PC-3 (cell line): Measurements from ENCODE around the gene RDM1. TPM values are rescaled to one million over a fixed set of nuclear protein-coding genes. Genes with fewer than 3 reads are reported as not detected.
A peak's percentile ranks its signal among the peaks of the same experiment; 100 is the strongest.

Experiments used
- ATAC-seq: fragments of 200-7000 bp; cut with Tn5 transposase; 2 replicates; pipeline ENCODE4 v1.9.1; 2020; ENCODE audit warnings: mild to moderate bottlenecking, moderate library complexity
- Bru-seq: library from RNA; stranded (reverse); fragments of 400-500 nt; gene quantifications from one replicate; lab custom pipeline; 2021; lab: Mats Ljungman, UMichigan
- BruChase-seq, 2 experiments: library from RNA; stranded (reverse); fragments of 400-500 nt; gene quantifications; one replicate each; lab custom pipeline; 2021; lab: Mats Ljungman, UMichigan
- BruUV-seq: library from RNA; stranded (reverse); fragments of 400-500 nt; replicated peaks from 2 replicates; lab custom pipeline; 2021; lab: Mats Ljungman, UMichigan
- CTCF ChIA-PET: fragments of 300-600 bp; sonication (Branson Sonifier 250); formaldehyde crosslinking; loops from one replicate; lab custom pipeline; 2022; ENCODE audit warnings: antibody characterized with exemption; lab: Charles Lee
- POLR2A ChIA-PET: fragments of 300-600 bp; sonication (Branson Sonifier 250); formaldehyde crosslinking; loops from one replicate; lab custom pipeline; 2022; ENCODE audit warnings: antibody characterized with exemption; ENCODE audit not compliant: unreplicated experiment; lab: Charles Lee
- DNase-seq: peaks from one replicate; pipeline ENCODE4 v3.0.0-alpha.2; 2015
- H2AFZ ChIP-seq: fragments of 300-600 bp; sonication (generic); 2 replicates; pipeline ENCODE4 v1.6.0; 2016; ENCODE audit warnings: antibody characterized with exemption, low read length
- H3F3A ChIP-seq: fragments of 300-600 bp; sonication (generic); one replicate; pipeline ENCODE4 v1.6.0; 2017; ENCODE audit warnings: antibody characterized with exemption, low read length, control low read depth, mild to moderate bottlenecking; ENCODE audit not compliant: unreplicated experiment
- H3K27ac ChIP-seq: fragments of 300-600 bp; sonication (generic); 2 replicates; pipeline ENCODE4 v1.5.1; 2016; ENCODE audit warnings: mild to moderate bottlenecking, low read length
- H3K27me3 ChIP-seq: fragments of 300-600 bp; sonication (generic); 2 replicates; pipeline ENCODE4 v1.6.1; 2016; ENCODE audit warnings: low read length, mixed read lengths
- H3K36me3 ChIP-seq: fragments of 300-600 bp; sonication (generic); 2 replicates; pipeline ENCODE4 v1.6.1; 2016; ENCODE audit warnings: low read depth, mixed run types, low read length, mixed read lengths
- H3K4me1 ChIP-seq: fragments of 300-600 bp; sonication (generic); 2 replicates; pipeline ENCODE4 v1.5.1; 2016; ENCODE audit warnings: low read length; ENCODE audit not compliant: insufficient read depth
- H3K4me2 ChIP-seq: fragments of 300-600 bp; sonication (generic); 2 replicates; pipeline ENCODE4 v1.6.0; 2016; ENCODE audit warnings: low read length
- H3K4me3 ChIP-seq: fragments of 300-600 bp; sonication (generic); 2 replicates; pipeline ENCODE4 v1.5.1; 2016; ENCODE audit warnings: mild to moderate bottlenecking, low read length, mixed read lengths
- H3K79me2 ChIP-seq: fragments of 300-600 bp; sonication (generic); 2 replicates; pipeline ENCODE4 v1.6.1; 2017; ENCODE audit warnings: low read length, mixed read lengths
- H3K9ac ChIP-seq: fragments of 300-600 bp; sonication (generic); 2 replicates; pipeline ENCODE4 v1.6.0; 2016; ENCODE audit warnings: mild to moderate bottlenecking, low read length
- H3K9me2 ChIP-seq: fragments of 300-600 bp; sonication (generic); replicated peaks from 2 replicates; pipeline ENCODE4 v1.6.1; 2016; ENCODE audit warnings: mixed run types, low read length, mixed read lengths
- H3K9me3 ChIP-seq: fragments of 300-600 bp; sonication (generic); 2 replicates; pipeline ENCODE4 v1.6.1; 2016; ENCODE audit warnings: low read length, mixed read lengths
- H4K20me1 ChIP-seq: fragments of 300-600 bp; sonication (generic); 2 replicates; pipeline ENCODE4 v1.6.1; 2016; ENCODE audit warnings: low read length, mixed read lengths
- CTCF ChIP-seq: fragments of 300-600 bp; sonication (generic); conservative IDR thresholded peaks from 2 replicates; pipeline ENCODE4 v1.5.1; 2017; ENCODE audit warnings: antibody characterized with exemption, low read depth, mild to moderate bottlenecking, low read length
- EZH2 ChIP-seq: fragments of 300-600 bp; sonication (generic); IDR thresholded peaks from one replicate; pipeline ENCODE4 v1.6.1; 2017; ENCODE audit warnings: antibody characterized with exemption, mild to moderate bottlenecking, low read length; ENCODE audit not compliant: unreplicated experiment
- EZH2phosphoT487 ChIP-seq: fragments of 300-600 bp; sonication (generic); IDR thresholded peaks from 2 replicates; pipeline ENCODE4 v1.6.1; 2018; ENCODE audit warnings: mild to moderate bottlenecking, antibody characterized with exemption, low read length, borderline replicate concordance
- intact Hi-C: fragments of 100-400 bp; cut with micrococcal nuclease; formaldehyde crosslinking; loops from 2 replicates; pipeline ENCODE4 v1.9.0; 2023
- long read RNA-seq: library from polyadenylated mRNA; unstranded; transcript quantifications from one replicate; pipeline ENCODE4 v2.0.0, GENCODE V29; 2021; ENCODE audit not compliant: unreplicated experiment
- total RNA-seq: library from RNA; depleted of rRNA; stranded (reverse); fragments of >200 nt; gene quantifications from 2 replicates; pipeline ENCODE4 v1.2.3, GENCODE V29; 2014; rRNA removed

RDM1 gene
- 2.0 and 2.6 TPM in 2 replicates for total RNA-seq
- percentile 38 among the genes with signal in this experiment for Bru-seq, nascent RNA
- BruChase-seq, experiment 1, labeled RNA remaining after a 6-hour chase: percentile 24 among the genes with signal in this experiment
- BruChase-seq, experiment 2, labeled RNA remaining after a 2-hour chase: percentile 19 among the genes with signal in this experiment
- long read RNA-seq, partial matches to known transcripts: 0 of 1 reads
- long read RNA-seq, other reads (novel, unspliced or antisense): 0 of 1 reads

- no peak for TF ChIP-seq CTCF
- Histone ChIP-seq H3K4me1 (peaks cover 7% of the 10 kb centered on the region; the same call in 1 of the 2 replicates), H2AFZ (peak within 1 kb of the TSS; percentile 97), H3K4me2 (peak within 1 kb of the TSS; percentile 95), H3K9me2 (no peaks in the 10 kb centered on the region), H3K36me3 (no peaks in the 10 kb centered on the region), H4K20me1 (no peaks in the 10 kb centered on the region), H3K27ac (no peak within 1 kb of the TSS), H3F3A (no peaks in the 10 kb centered on the region), H3K27me3 (no peaks in the 10 kb centered on the region), H3K79me2 (no peaks in the 10 kb centered on the region), H3K4me3 (peak within 1 kb of the TSS; percentile 68), H3K9me3 (no peaks in the 10 kb centered on the region), H3K9ac (peak within 1 kb of the TSS; percentile 51)
- BruUV-seq: no TSS peak
- ATAC-seq (peak; percentile 98), DNase-seq (peak; percentile 79)
- CTCF ChIA-PET: no interaction called here
- POLR2A ChIA-PET: no interaction called here
- intact Hi-C loops: no loop called here
Measured at GRCh38 chr17:35930211-35931065, at the start of gene RDM1. Gene RDM1 (minus strand): TSS chr17:35930773. CDS start chr17:35930727, 46 bp downstream.

- no peaks in the 10 kb centered on the region; the same call in none of the 2 replicates for H3K27me3 ChIP-seq
- BruUV-seq: no TSS peak
Measured at GRCh38 chr17:35978346-35978745, 47.8 kb upstream of the RDM1 start.

More at GRCh38 chr17:35978346-35978745, 47.8 kb upstream of the RDM1 start:
- Histone ChIP-seq H3K9me3 (no peaks in the 10 kb centered on the region), H3K79me2 (no peaks in the 10 kb centered on the region), H3F3A (no peaks in the 10 kb centered on the region), H4K20me1 (no peaks in the 10 kb centered on the region), H3K9ac (no peak overlapping the region), H2AFZ (no peak overlapping the region), H3K4me1 (no peaks in the 10 kb centered on the region), H3K4me3 (no peak overlapping the region), H3K27ac (no peak overlapping the region), H3K9me2 (no peaks in the 10 kb centered on the region), H3K4me2 (no peak overlapping the region), H3K36me3 (no peaks in the 10 kb centered on the region)
- no peak for DNase-seq
- intact Hi-C loops: no loop called here
- no peak for TF ChIP-seq EZH2phosphoT487
- no peak for TF ChIP-seq EZH2
- no peak for TF ChIP-seq CTCF
- ChIA-PET CTCF (no interaction called here), POLR2A (no interaction called here)
- ATAC-seq: no peak
